Hepatocyte (in vitro differentiated cells): ENCODE measurements around the gene ZNF239.

Experiments used
- EZH2 ChIP-seq: fragments of 200-600 bp; sonication (generic); IDR thresholded peaks from 2 replicates; pipeline ENCODE4 v1.6.1; 2016; ENCODE audit warnings: antibody characterized with exemption, mild to moderate bottlenecking, borderline replicate concordance
- EZH2phosphoT487 ChIP-seq: fragments of 200-600 bp; sonication (generic); IDR thresholded peaks from one replicate; pipeline ENCODE4 v1.6.1; 2018; ENCODE audit warnings: antibody characterized with exemption, mild to moderate bottlenecking, low read depth, moderate library complexity; ENCODE audit not compliant: unreplicated experiment, severe bottlenecking
- TF ChIP-seq, protein P1 (sequence below): fragments of 200-600 bp; sonication (generic); IDR thresholded peaks from 2 replicates; pipeline ENCODE4 v1.5.1; 2016; ENCODE audit warnings: antibody characterized with exemption, mild to moderate bottlenecking; ENCODE audit not compliant: poor library complexity

DNA sequence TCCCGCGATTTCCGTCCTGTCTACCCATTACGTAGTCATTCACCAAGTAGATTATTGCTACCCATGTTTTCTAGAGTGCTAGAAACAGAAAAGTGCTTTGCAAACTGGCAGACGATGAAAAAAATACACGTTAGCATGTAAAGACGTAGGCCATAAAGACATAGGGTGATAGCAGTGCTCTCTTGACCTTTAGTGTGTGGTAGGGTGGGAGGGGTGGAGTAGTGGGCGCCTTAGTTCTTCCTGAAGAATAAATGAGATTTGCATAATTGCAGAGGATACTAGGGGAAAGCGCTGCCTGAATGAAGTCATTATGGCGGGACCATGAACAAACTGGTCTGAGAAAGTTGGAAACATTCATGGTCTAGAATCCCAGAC, 32.8 kb upstream of the ZNF239 start:
- TF ChIP-seq, protein P1, sequence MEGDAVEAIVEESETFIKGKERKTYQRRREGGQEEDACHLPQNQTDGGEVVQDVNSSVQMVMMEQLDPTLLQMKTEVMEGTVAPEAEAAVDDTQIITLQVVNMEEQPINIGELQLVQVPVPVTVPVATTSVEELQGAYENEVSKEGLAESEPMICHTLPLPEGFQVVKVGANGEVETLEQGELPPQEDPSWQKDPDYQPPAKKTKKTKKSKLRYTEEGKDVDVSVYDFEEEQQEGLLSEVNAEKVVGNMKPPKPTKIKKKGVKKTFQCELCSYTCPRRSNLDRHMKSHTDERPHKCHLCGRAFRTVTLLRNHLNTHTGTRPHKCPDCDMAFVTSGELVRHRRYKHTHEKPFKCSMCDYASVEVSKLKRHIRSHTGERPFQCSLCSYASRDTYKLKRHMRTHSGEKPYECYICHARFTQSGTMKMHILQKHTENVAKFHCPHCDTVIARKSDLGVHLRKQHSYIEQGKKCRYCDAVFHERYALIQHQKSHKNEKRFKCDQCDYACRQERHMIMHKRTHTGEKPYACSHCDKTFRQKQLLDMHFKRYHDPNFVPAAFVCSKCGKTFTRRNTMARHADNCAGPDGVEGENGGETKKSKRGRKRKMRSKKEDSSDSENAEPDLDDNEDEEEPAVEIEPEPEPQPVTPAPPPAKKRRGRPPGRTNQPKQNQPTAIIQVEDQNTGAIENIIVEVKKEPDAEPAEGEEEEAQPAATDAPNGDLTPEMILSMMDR = no peak
- TF ChIP-seq EZH2phosphoT487 = no peak
- TF ChIP-seq EZH2 = no peak
